ENCODE data around the gene TSHR.

DNA sequence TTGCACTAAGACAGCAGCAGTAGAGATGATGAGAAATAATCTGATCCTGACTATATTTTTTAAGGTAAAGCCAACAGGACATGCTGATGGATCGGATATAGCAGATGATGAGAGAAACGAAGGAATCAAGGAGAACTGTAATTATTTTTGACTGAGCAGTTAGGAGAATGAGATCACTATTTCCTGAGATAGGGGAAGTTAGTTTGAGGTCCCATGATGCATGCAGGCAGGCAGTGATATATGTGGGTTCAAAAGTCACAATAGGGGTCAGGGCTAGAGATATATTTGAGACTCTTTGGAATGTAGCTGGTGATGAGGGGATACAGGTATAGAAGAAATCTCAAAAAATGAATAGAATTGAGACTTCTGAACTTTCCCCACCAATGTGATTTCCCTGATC is 157.8 kb downstream of the TSHR start:
- no peak for TF ChIP-seq EP300 (IDR thresholded peaks at IDR 0.05)
- TF ChIP-seq, protein P1, sequence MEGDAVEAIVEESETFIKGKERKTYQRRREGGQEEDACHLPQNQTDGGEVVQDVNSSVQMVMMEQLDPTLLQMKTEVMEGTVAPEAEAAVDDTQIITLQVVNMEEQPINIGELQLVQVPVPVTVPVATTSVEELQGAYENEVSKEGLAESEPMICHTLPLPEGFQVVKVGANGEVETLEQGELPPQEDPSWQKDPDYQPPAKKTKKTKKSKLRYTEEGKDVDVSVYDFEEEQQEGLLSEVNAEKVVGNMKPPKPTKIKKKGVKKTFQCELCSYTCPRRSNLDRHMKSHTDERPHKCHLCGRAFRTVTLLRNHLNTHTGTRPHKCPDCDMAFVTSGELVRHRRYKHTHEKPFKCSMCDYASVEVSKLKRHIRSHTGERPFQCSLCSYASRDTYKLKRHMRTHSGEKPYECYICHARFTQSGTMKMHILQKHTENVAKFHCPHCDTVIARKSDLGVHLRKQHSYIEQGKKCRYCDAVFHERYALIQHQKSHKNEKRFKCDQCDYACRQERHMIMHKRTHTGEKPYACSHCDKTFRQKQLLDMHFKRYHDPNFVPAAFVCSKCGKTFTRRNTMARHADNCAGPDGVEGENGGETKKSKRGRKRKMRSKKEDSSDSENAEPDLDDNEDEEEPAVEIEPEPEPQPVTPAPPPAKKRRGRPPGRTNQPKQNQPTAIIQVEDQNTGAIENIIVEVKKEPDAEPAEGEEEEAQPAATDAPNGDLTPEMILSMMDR (IDR thresholded peaks at IDR 0.05): no peak

Measured in tibial nerve (tissue), 4 donors.